Retinal pigment epithelial cell (primary cell): Measurements from ENCODE around the gene DNAJC22.
"Not testable (repeated sequence)": the region's sequence is repeated elsewhere in the genome, so short reads cannot be mapped to it uniquely, and the experiment has no call there.

ENCODE experiments used
- DNase-seq: peaks from one replicate; pipeline ENCODE4 v3.0.0-alpha.2; 2010; ENCODE audit warnings: low read depth
- H3K4me3 ChIP-seq: 2 replicates; pipeline ENCODE4 v1.5.1; 2011; ENCODE audit warnings: mild to moderate bottlenecking, low read length, control low read depth, moderate library complexity
- CTCF ChIP-seq: conservative IDR thresholded peaks from 2 replicates; pipeline ENCODE4 v1.5.1; 2011; ENCODE audit warnings: low read depth, low read length, control low read depth, inconsistent platforms

Gene DNAJC22

GRCh38 chr12:49346659-49347310 is at the start of gene DNAJC22:
Gene DNAJC22, plus strand, starts transcription at chr12:49346888. Its CDS starts 1,985 bp downstream, at chr12:49348873.
- H3K4me3 ChIP-seq = peak within 1 kb of the TSS; percentile 44
- no peak for DNase-seq
- TF ChIP-seq CTCF = no peak

GRCh38 chr12:49297695-49298060 is 49.0 kb upstream of the DNAJC22 start:
- no peak for TF ChIP-seq CTCF
- no peak for DNase-seq
- H3K4me3 ChIP-seq = no peak overlapping the region

- no peak overlapping the region for H3K4me3 ChIP-seq
- peak; percentile 34 for TF ChIP-seq CTCF
- DNase-seq = no peak
Measured at GRCh38 chr12:49298160-49298559, 48.5 kb upstream of the DNAJC22 start.

GRCh38 chr12:49301760-49302159 is 44.9 kb upstream of the DNAJC22 start:
- no peak for TF ChIP-seq CTCF
- H3K4me3 ChIP-seq = no peak overlapping the region
- DNase-seq = no peak

- no peak for DNase-seq
- no peak for TF ChIP-seq CTCF
- H3K4me3 ChIP-seq = no peak overlapping the region
Measured at GRCh38 chr12:49304161-49304560, 42.5 kb upstream of the DNAJC22 start.

GRCh38 chr12:49305762-49306510 is 40.8 kb upstream of the DNAJC22 start:
- H3K4me3 ChIP-seq = no peak overlapping the region
- DNase-seq = no peak
- TF ChIP-seq CTCF = no peak

- TF ChIP-seq CTCF = no peak
- DNase-seq = no peak
- H3K4me3 ChIP-seq = no peak overlapping the region
Measured at GRCh38 chr12:49309386-49309785, 37.3 kb upstream of the DNAJC22 start.

GRCh38 chr12:49310451-49311000 is 36.2 kb upstream of the DNAJC22 start:
- not testable (repeated sequence) for DNase-seq, H3K4me3 ChIP-seq
